GM10266 (cell line): Measurements from ENCODE around the gene FAM114A2.

Experiments
- DNase-seq: peaks from one replicate; pipeline ENCODE4 v3.0.0; 2012; ENCODE audit errors: extremely low spot score
- CTCF ChIP-seq: IDR thresholded peaks from 2 replicates; pipeline ENCODE4 v1.5.1; 2012; ENCODE audit warnings: mild to moderate bottlenecking, low read depth; ENCODE audit not compliant: control insufficient read depth, insufficient read depth; ENCODE audit errors: missing control alignments

Gene FAM114A2

GRCh38 chr5:154038707-154039457, at the start of gene FAM114A2, which contains the start of gene MFAP3:
Gene FAM114A2 (minus strand): TSS chr5:154038910. CDS start chr5:154034953, 3,957 bp downstream.
Gene MFAP3 (plus strand): TSS chr5:154038967. CDS start chr5:154049723, 10,756 bp downstream.
- TF ChIP-seq CTCF, result no peak

GRCh38 chr5:154087260-154087659, 48.5 kb upstream of the FAM114A2 start:
- DNase-seq, result no peak
- TF ChIP-seq CTCF, result no peak

More at GRCh38 chr5:154038707-154039457, at the start of gene FAM114A2, which contains the start of gene MFAP3:
- peak; percentile 82 for DNase-seq

GRCh38 chr5:154086641-154087040, 47.9 kb upstream of the FAM114A2 start:
- no peak for TF ChIP-seq CTCF
- no peak for DNase-seq

- DNase-seq, result no peak
Observed at GRCh38 chr5:154086146-154086545, 47.4 kb upstream of the FAM114A2 start.

GRCh38 chr5:154084062-154084639, 45.4 kb upstream of the FAM114A2 start:
- no peak for TF ChIP-seq CTCF
- DNase-seq, result no peak

More at GRCh38 chr5:154086146-154086545, 47.4 kb upstream of the FAM114A2 start:
- no peak for TF ChIP-seq CTCF

GRCh38 chr5:154081246-154081645, 42.5 kb upstream of the FAM114A2 start:
- TF ChIP-seq CTCF, result no peak

GRCh38 chr5:154078272-154078671, 39.6 kb upstream of the FAM114A2 start:
- no peak for DNase-seq
- TF ChIP-seq CTCF, result no peak

More at GRCh38 chr5:154081246-154081645, 42.5 kb upstream of the FAM114A2 start:
- DNase-seq, result no peak
